Measurements from ENCODE around the gene SYNE4.

SYNE4 gene

GRCh38 chr19:36027696-36028095 is 19.1 kb upstream of the SYNE4 start:
- no peak overlapping the region for H2BK5ac ChIP-seq (ENCODE audit: low read depth, low read length, poor library complexity)
- H2BK120ac ChIP-seq (ENCODE audit: insufficient read depth, low read length, poor library complexity): no peak overlapping the region
- H3K9me3 ChIP-seq (ENCODE audit: insufficient read depth, low read depth, low read length): no peaks in the 10 kb centered on the region
- H4K8ac ChIP-seq (ENCODE audit: low read depth, low read length): no peak overlapping the region
- no peak overlapping the region for H3K14ac ChIP-seq (ENCODE audit: low read length)
- H3K27ac ChIP-seq (ENCODE audit: low read depth, low read length): no peak overlapping the region
- no peak overlapping the region for H4K12ac ChIP-seq (ENCODE audit: low read depth, low read length)
- no peak overlapping the region for H3K23ac ChIP-seq (ENCODE audit: low read length)
- no peak overlapping the region for H3K4ac ChIP-seq (ENCODE audit: low read depth, low read length)
- no peaks in the 10 kb centered on the region for H3K27me3 ChIP-seq (ENCODE audit: insufficient read depth, low read length)
- peaks cover 0 to 7% of the 10 kb centered on the region in 2 experiments for H3K4me1 ChIP-seq (ENCODE audit: control insufficient read depth in 1 of 2, insufficient read depth in 2 of 2, low read length in 2 of 2)
- H3K36me3 ChIP-seq (ENCODE audit: control insufficient read depth in 1 of 2, insufficient read depth in 2 of 2, low read length in 2 of 2): peaks cover 18 to 21% of the 10 kb centered on the region in 2 experiments
- H3K9ac ChIP-seq (ENCODE audit: low read length): no peak overlapping the region
- no CpG with 5 or more reads among the region's 6 CpGs for WGBS (ENCODE audit: extremely low coverage, insufficient coverage, insufficient read length)
- no peak overlapping the region for H3K4me3 ChIP-seq (ENCODE audit: low read depth, low read length)
- H3K79me2 ChIP-seq (ENCODE audit: control insufficient read depth, insufficient read depth, low read length, poor library complexity): no peaks in the 10 kb centered on the region
- no peak overlapping the region for H3K4me2 ChIP-seq (ENCODE audit: low read length)
- H2AFZ ChIP-seq (ENCODE audit: insufficient read depth, low read length, poor library complexity): no peak overlapping the region
- H2AK5ac ChIP-seq (ENCODE audit: low read length): no peak overlapping the region
- peaks cover 2% of the 10 kb centered on the region for H3K79me1 ChIP-seq (ENCODE audit: low read length)
- H3K18ac ChIP-seq (ENCODE audit: low read length): no peak overlapping the region
- H4K91ac ChIP-seq (ENCODE audit: low read depth, low read length): no peak overlapping the region
- no peak overlapping the region for H2BK12ac ChIP-seq (ENCODE audit: low read length)
- DNase-seq: no peak

DNA sequence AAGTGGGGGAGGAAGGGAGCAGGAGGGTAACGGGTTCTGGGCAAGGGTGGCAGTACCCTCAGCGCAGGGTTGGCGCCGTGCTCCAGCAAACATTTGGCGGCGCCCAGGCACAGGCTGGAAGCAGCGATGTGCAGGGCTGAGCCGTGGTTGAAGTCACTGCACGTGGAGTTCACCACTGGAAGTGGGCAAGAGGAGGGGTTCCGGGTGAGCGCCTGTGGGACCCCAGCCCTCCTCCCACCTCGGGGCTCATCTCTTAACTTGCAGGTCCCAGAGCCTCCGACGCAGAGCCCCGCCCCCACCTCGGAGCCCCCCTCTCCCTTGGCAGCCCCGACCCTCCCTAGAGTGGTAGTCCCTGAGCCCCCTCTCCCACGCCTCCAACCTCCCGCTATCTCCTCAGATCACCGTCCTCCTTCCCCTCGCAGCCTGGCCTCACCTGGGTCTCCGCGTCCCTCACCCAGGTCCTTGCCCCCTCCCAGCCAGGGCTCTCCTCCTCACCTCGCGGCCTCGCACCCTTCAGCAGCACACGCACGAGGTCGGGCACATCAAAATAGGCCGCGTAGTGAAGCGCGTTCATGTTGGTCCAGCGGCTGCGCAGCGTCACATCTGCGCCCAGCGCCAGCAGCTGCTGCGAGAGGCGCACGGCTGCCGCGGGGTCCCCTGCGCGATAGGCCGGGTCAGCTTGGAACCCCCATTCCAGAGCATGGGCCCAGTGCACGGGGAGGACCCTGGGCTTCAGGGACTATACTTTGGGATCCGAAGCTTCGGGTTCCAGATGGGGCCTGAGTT is 17.7 kb upstream of the SYNE4 start:
- no peak overlapping the region for H3K23ac ChIP-seq (ENCODE audit: low read length)
- no peak overlapping the region for H3K4ac ChIP-seq (ENCODE audit: low read depth, low read length)
- H2AFZ ChIP-seq (ENCODE audit: insufficient read depth, low read length, poor library complexity): no peak overlapping the region
- no peak overlapping the region for H2BK12ac ChIP-seq (ENCODE audit: low read length)
- no peaks in the 10 kb centered on the region for H3K79me2 ChIP-seq (ENCODE audit: control insufficient read depth, insufficient read depth, low read length, poor library complexity)
- H3K27me3 ChIP-seq (ENCODE audit: insufficient read depth, low read length): no peaks in the 10 kb centered on the region
- H3K18ac ChIP-seq (ENCODE audit: low read length): no peak overlapping the region
- H4K8ac ChIP-seq (ENCODE audit: low read depth, low read length): no peak overlapping the region
- peak overlapping the region; percentile 13 for H3K4me3 ChIP-seq (ENCODE audit: low read depth, low read length)
- H3K14ac ChIP-seq (ENCODE audit: low read length): no peak overlapping the region
- H3K9ac ChIP-seq (ENCODE audit: low read length): no peak overlapping the region
- no peak overlapping the region for H4K12ac ChIP-seq (ENCODE audit: low read depth, low read length)
- peaks cover 20 to 25% of the 10 kb centered on the region in 2 experiments for H3K36me3 ChIP-seq (ENCODE audit: control insufficient read depth in 1 of 2, insufficient read depth in 2 of 2, low read length in 2 of 2)
- no CpG with 5 or more reads among the region's 49 CpGs for WGBS (ENCODE audit: extremely low coverage, insufficient coverage, insufficient read length)
- H3K9me3 ChIP-seq (ENCODE audit: insufficient read depth, low read depth, low read length): no peaks in the 10 kb centered on the region
- no peak overlapping the region for H2BK120ac ChIP-seq (ENCODE audit: insufficient read depth, low read length, poor library complexity)
- no peak for DNase-seq
- no peaks in the 10 kb centered on the region for H3K79me1 ChIP-seq (ENCODE audit: low read length)
- H3K4me2 ChIP-seq (ENCODE audit: low read length): no peak overlapping the region
- H3K4me1 ChIP-seq (ENCODE audit: control insufficient read depth in 1 of 2, insufficient read depth in 2 of 2, low read length in 2 of 2): no peaks in the 10 kb centered on the region
- H2AK5ac ChIP-seq (ENCODE audit: low read length): no peak overlapping the region
- H4K91ac ChIP-seq (ENCODE audit: low read depth, low read length): no peak overlapping the region
- H2BK5ac ChIP-seq (ENCODE audit: low read depth, low read length, poor library complexity): no peak overlapping the region
- no peak overlapping the region for H3K27ac ChIP-seq (ENCODE audit: low read depth, low read length)

GRCh38 chr19:36025541-36025940 is 16.9 kb upstream of the SYNE4 start:
- Histone ChIP-seq H2BK12ac (ENCODE audit: low read length) (no peak overlapping the region), H3K4me3 (ENCODE audit: low read depth, low read length) (no peak overlapping the region), H3K79me1 (ENCODE audit: low read length) (no peaks in the 10 kb centered on the region), H2BK5ac (ENCODE audit: low read depth, low read length, poor library complexity) (no peak overlapping the region), H3K27ac (ENCODE audit: low read depth, low read length) (no peak overlapping the region), H3K4me2 (ENCODE audit: low read length) (no peak overlapping the region), H2AK5ac (ENCODE audit: low read length) (no peak overlapping the region), H3K4ac (ENCODE audit: low read depth, low read length) (no peak overlapping the region), H3K18ac (ENCODE audit: low read length) (no peak overlapping the region), H3K79me2 (ENCODE audit: control insufficient read depth, insufficient read depth, low read length, poor library complexity) (no peaks in the 10 kb centered on the region), H3K4me1 (ENCODE audit: control insufficient read depth in 1 of 2, insufficient read depth in 2 of 2, low read length in 2 of 2) (no peaks in the 10 kb centered on the region), H3K9me3 (ENCODE audit: insufficient read depth, low read depth, low read length) (no peaks in the 10 kb centered on the region), H4K91ac (ENCODE audit: low read depth, low read length) (no peak overlapping the region), H4K12ac (ENCODE audit: low read depth, low read length) (no peak overlapping the region), H2AFZ (ENCODE audit: insufficient read depth, low read length, poor library complexity) (no peak overlapping the region), H3K36me3 (ENCODE audit: control insufficient read depth in 1 of 2, insufficient read depth in 2 of 2, low read length in 2 of 2) (peaks cover 20 to 25% of the 10 kb centered on the region in 2 experiments), H3K9ac (ENCODE audit: low read length) (no peak overlapping the region), H3K23ac (ENCODE audit: low read length) (no peak overlapping the region), H3K27me3 (ENCODE audit: insufficient read depth, low read length) (no peaks in the 10 kb centered on the region), H2BK120ac (ENCODE audit: insufficient read depth, low read length, poor library complexity) (no peak overlapping the region), H4K8ac (ENCODE audit: low read depth, low read length) (no peak overlapping the region), H3K14ac (ENCODE audit: low read length) (no peak overlapping the region)
- no CpG with 5 or more reads among the region's 1 CpG for WGBS (ENCODE audit: extremely low coverage, insufficient coverage, insufficient read length)
- no peak for DNase-seq

DNA sequence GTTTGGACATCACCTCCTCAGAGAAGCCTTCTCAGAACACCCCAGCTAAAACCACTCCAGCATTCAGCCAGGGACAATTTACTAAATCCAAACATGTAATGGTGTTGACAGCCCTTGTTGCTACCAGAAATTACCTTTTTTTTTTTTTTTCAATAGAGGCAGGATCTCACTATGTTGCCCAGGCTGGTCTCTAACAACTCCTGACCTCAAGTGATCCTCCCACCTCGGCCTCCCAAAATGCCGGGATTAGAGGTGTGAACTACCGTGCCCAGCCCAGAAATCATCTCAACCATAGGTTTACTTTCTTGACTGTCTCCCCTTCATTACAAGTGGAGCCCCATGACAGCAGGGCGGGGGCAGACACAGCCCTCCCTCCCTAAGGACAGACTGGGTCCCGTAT is 14.8 kb upstream of the SYNE4 start:
- WGBS (ENCODE audit: extremely low coverage, insufficient coverage, insufficient read length): no CpG with 5 or more reads among the region's 5 CpGs
- H4K91ac ChIP-seq (ENCODE audit: low read depth, low read length): no peak overlapping the region
- no peak overlapping the region for H2BK120ac ChIP-seq (ENCODE audit: insufficient read depth, low read length, poor library complexity)
- H3K4me1 ChIP-seq (ENCODE audit: control insufficient read depth in 1 of 2, insufficient read depth in 2 of 2, low read length in 2 of 2): no peaks in the 10 kb centered on the region
- H3K14ac ChIP-seq (ENCODE audit: low read length): no peak overlapping the region
- H3K4ac ChIP-seq (ENCODE audit: low read depth, low read length): no peak overlapping the region
- H3K18ac ChIP-seq (ENCODE audit: low read length): no peak overlapping the region
- no peak overlapping the region for H3K23ac ChIP-seq (ENCODE audit: low read length)
- no peak overlapping the region for H2BK12ac ChIP-seq (ENCODE audit: low read length)
- H3K27me3 ChIP-seq (ENCODE audit: insufficient read depth, low read length): no peaks in the 10 kb centered on the region
- H3K36me3 ChIP-seq (ENCODE audit: control insufficient read depth in 1 of 2, insufficient read depth in 2 of 2, low read length in 2 of 2): peaks cover 24 to 29% of the 10 kb centered on the region in 2 experiments
- no peak overlapping the region for H2AFZ ChIP-seq (ENCODE audit: insufficient read depth, low read length, poor library complexity)
- no peak overlapping the region for H3K4me3 ChIP-seq (ENCODE audit: low read depth, low read length)
- no peak overlapping the region for H2BK5ac ChIP-seq (ENCODE audit: low read depth, low read length, poor library complexity)
- H4K8ac ChIP-seq (ENCODE audit: low read depth, low read length): no peak overlapping the region
- H3K79me1 ChIP-seq (ENCODE audit: low read length): no peaks in the 10 kb centered on the region
- H3K79me2 ChIP-seq (ENCODE audit: control insufficient read depth, insufficient read depth, low read length, poor library complexity): no peaks in the 10 kb centered on the region
- H3K4me2 ChIP-seq (ENCODE audit: low read length): no peak overlapping the region
- no peak overlapping the region for H4K12ac ChIP-seq (ENCODE audit: low read depth, low read length)
- no peak for DNase-seq
- H3K27ac ChIP-seq (ENCODE audit: low read depth, low read length): no peak overlapping the region
- no peak overlapping the region for H3K9ac ChIP-seq (ENCODE audit: low read length)
- H3K9me3 ChIP-seq (ENCODE audit: insufficient read depth, low read depth, low read length): no peaks in the 10 kb centered on the region
- no peak overlapping the region for H2AK5ac ChIP-seq (ENCODE audit: low read length)

Measured in trophoblast cell (in vitro differentiated cells and primary cell).